Measurements from ENCODE around the gene CCDC192.
"Not testable (repeated sequence)": the region's sequence is repeated elsewhere in the genome, so short reads cannot be mapped to it uniquely, and the experiment has no call there.

- TF ChIP-seq, protein P1, sequence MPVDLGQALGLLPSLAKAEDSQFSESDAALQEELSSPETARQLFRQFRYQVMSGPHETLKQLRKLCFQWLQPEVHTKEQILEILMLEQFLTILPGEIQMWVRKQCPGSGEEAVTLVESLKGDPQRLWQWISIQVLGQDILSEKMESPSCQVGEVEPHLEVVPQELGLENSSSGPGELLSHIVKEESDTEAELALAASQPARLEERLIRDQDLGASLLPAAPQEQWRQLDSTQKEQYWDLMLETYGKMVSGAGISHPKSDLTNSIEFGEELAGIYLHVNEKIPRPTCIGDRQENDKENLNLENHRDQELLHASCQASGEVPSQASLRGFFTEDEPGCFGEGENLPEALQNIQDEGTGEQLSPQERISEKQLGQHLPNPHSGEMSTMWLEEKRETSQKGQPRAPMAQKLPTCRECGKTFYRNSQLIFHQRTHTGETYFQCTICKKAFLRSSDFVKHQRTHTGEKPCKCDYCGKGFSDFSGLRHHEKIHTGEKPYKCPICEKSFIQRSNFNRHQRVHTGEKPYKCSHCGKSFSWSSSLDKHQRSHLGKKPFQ (tag by site-specific recombination; IDR thresholded peaks at IDR 0.05) = not testable (repeated sequence)
- TF ChIP-seq KLF1 (tag by site-specific recombination; IDR thresholded peaks at IDR 0.05); PRDM2 (tag by site-specific recombination; IDR thresholded peaks at IDR 0.05; ENCODE audit: borderline replicate concordance); ZBTB1 (tag by site-specific recombination; IDR thresholded peaks at IDR 0.05): not testable (repeated sequence)
Measured at GRCh38 chr5:127713083-127713482, 9.9 kb downstream of the CCDC192 start.
